ENCODE data around the gene ATP13A3. TPM values are rescaled to one million over a fixed set of nuclear protein-coding genes. Genes with fewer than 3 reads are reported as not detected.

The ATP13A3 gene
- total and polyA plus RNA-seq, 11 donors, result 26.6 to 237 (median 105) TPM

DNA sequence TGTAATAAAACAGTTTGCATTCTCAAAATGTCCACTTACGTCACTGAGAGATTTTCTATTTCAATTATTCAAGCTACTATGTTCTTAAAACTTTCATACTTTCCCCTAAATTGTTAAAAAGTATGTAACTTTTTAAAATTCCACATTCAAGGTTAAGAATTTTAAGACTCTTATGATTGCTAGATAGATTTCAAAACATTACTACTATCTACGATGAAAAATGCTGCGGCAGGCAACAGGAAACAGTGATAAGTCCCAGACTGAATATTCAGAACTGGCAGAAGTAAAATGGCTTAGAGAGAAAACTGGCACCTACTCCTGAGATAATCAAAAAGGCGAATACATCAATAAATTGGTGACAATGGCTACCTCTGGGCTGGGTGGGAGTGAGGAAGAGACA, 16.2 kb downstream of the ATP13A3 start:
- no peaks in the 10 kb centered on the region for H3K27me3 ChIP-seq
- H3K4me1 ChIP-seq, result peaks cover 0 to 70% (median 46%) of the 10 kb centered on the region in 12 donors
- DNase-seq (no peak), ATAC-seq (no peak)
- H3K36me3 ChIP-seq, result no peaks in the 10 kb centered on the region
- 33 to 47% (median 43%) methylated on average over 4 of the region's 4 CpGs for whole genome bisulfite sequencing, 4 donors
- no peak for TF ChIP-seq POLR2A (IDR thresholded peaks at IDR 0.05)
- TF ChIP-seq, protein P1, sequence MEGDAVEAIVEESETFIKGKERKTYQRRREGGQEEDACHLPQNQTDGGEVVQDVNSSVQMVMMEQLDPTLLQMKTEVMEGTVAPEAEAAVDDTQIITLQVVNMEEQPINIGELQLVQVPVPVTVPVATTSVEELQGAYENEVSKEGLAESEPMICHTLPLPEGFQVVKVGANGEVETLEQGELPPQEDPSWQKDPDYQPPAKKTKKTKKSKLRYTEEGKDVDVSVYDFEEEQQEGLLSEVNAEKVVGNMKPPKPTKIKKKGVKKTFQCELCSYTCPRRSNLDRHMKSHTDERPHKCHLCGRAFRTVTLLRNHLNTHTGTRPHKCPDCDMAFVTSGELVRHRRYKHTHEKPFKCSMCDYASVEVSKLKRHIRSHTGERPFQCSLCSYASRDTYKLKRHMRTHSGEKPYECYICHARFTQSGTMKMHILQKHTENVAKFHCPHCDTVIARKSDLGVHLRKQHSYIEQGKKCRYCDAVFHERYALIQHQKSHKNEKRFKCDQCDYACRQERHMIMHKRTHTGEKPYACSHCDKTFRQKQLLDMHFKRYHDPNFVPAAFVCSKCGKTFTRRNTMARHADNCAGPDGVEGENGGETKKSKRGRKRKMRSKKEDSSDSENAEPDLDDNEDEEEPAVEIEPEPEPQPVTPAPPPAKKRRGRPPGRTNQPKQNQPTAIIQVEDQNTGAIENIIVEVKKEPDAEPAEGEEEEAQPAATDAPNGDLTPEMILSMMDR (IDR thresholded peaks at IDR 0.05), result no peak
- H3K9me3 ChIP-seq, result no peaks in the 10 kb centered on the region
- intact Hi-C loops (cut with DNase I), result loop anchor here in 4 of 10 donors (5.0 kb wide), 3 partner anchors 102 to 127 kb away; no protein-coding TSS in a partner anchor
- H3K27ac ChIP-seq, result peak overlapping the region in 5 of 12 donors; percentile 16 to 50 (median 26)
- no peak overlapping the region for H3K4me3 ChIP-seq

DNA sequence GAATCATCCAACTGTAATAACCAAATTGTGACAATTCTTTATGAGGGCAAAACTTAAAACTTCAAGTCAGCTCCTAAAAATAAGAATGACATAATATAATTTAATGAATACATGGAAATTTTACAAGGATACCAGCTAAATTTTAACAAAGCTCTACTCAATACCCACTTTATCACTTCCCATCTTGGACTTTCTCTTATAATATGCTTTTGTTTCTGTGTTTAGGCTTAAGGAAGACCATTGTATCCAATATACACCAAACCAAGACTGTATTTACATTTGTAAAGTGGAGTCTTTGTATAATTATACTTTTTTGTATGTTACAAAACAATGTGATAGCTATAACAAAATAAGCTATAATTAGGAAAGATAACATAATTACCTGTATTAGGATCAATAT, 16.8 kb downstream of the ATP13A3 start:
- Histone ChIP-seq H3K9me3 (no peaks in the 10 kb centered on the region), H3K36me3 (no peaks in the 10 kb centered on the region), H3K4me3 (no peak overlapping the region), H3K4me1 (peaks cover 0 to 67% (median 40%) of the 10 kb centered on the region in 12 donors), H3K27ac (peak overlapping the region in 5 of 12 donors; percentile 16 to 50 (median 26)), H3K27me3 (no peaks in the 10 kb centered on the region)
- intact Hi-C loops (cut with DNase I), result loop anchor here in 4 of 10 donors (5.0 kb wide), 3 partner anchors 102 to 127 kb away; no protein-coding TSS in a partner anchor
- DNase-seq (no peak), ATAC-seq (no peak)
- TF ChIP-seq POLR2A (IDR thresholded peaks at IDR 0.05), result no peak
- TF ChIP-seq, protein P1 (IDR thresholded peaks at IDR 0.05), result no peak

DNA sequence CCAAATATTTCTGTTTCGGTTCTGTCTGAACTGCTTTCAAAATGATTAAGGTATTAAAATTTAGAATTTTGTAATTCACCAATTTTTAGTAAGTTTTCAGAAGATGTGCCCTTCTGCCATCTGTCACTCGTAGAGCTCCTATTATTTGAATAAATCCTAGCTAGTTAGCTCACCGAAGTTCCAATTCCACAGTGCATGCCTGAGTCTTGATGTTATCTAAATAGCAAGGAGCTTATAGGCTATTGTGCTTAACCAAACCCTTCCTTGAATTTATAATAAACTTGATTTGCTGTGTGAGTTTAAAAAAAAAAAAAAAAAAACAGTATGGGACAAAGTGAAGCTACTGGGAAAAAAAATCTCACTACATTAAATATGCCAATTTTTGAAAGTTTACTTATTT, 18.7 kb downstream of the ATP13A3 start:
- WGBS, 4 donors, result 61 to 78% (median 75%) methylated on average over 3 of the region's 3 CpGs
- Histone ChIP-seq H3K27me3 (no peaks in the 10 kb centered on the region), H3K27ac (no peak overlapping the region), H3K9me3 (no peaks in the 10 kb centered on the region), H3K36me3 (no peaks in the 10 kb centered on the region), H3K4me3 (peak overlapping the region in 6 of 12 donors; percentile 4 to 18 (median 12)), H3K4me1 (peaks cover 0 to 63% (median 31%) of the 10 kb centered on the region in 12 donors)
- DNase-seq (no peak), ATAC-seq (no peak)
- no peak for TF ChIP-seq POLR2A (IDR thresholded peaks at IDR 0.05)
- TF ChIP-seq, protein P1 (IDR thresholded peaks at IDR 0.05), result no peak
- intact Hi-C loops (cut with DNase I), result no loop called here

GRCh38 chr3:194466761-194467356, 19.9 kb downstream of the ATP13A3 start:
- ATAC-seq (no peak), DNase-seq (no peak)
- 67 to 82% (median 78%) methylated on average over 2 of the region's 2 CpGs for WGBS, 4 donors
- Histone ChIP-seq H3K27ac (no peak overlapping the region), H3K9me3 (no peaks in the 10 kb centered on the region), H3K36me3 (peaks cover 0 to 4% (median 0%) of the 10 kb centered on the region in 9 donors), H3K4me3 (peak overlapping the region in 4 of 12 donors; percentile 4 to 18 (median 9)), H3K4me1 (peaks cover 0 to 54% (median 27%) of the 10 kb centered on the region in 12 donors), H3K27me3 (no peaks in the 10 kb centered on the region)
- TF ChIP-seq, protein P1 (IDR thresholded peaks at IDR 0.05), result no peak
- TF ChIP-seq POLR2A (IDR thresholded peaks at IDR 0.05), result no peak
- intact Hi-C loops (cut with DNase I), result no loop called here

Measured in heart left ventricle (tissue), 16 donors.